ENCODE measurements around the gene GPC6.

DNA sequence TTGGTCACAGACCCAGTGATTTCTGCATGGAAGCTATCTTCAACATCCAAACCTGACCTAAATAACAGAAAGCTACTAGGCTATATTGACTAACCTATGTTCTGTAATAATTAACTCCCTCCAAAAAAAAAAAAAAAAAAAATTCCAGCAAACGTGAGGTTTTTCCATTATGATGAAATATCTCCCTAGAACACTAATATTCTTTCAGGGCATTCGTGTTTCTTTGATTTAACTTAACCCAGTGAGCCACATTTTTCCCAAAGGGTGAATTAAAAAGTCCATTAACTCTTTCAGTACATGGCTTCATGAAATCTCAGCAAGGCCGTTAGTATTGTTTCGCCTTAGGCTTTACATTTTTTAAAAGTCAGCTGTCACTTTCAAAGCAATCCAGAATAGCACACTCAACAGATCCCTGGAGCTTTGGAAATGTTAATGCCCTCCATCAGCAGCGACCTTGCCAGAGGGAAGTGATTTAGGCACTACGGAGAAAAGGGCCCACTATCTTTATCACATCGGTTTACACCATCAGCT, 1077.1 kb downstream of the GPC6 start:
- TF ChIP-seq, protein P1, sequence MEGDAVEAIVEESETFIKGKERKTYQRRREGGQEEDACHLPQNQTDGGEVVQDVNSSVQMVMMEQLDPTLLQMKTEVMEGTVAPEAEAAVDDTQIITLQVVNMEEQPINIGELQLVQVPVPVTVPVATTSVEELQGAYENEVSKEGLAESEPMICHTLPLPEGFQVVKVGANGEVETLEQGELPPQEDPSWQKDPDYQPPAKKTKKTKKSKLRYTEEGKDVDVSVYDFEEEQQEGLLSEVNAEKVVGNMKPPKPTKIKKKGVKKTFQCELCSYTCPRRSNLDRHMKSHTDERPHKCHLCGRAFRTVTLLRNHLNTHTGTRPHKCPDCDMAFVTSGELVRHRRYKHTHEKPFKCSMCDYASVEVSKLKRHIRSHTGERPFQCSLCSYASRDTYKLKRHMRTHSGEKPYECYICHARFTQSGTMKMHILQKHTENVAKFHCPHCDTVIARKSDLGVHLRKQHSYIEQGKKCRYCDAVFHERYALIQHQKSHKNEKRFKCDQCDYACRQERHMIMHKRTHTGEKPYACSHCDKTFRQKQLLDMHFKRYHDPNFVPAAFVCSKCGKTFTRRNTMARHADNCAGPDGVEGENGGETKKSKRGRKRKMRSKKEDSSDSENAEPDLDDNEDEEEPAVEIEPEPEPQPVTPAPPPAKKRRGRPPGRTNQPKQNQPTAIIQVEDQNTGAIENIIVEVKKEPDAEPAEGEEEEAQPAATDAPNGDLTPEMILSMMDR (IDR thresholded peaks at IDR 0.05; ENCODE audit: poor library complexity), result no peak
- no peak for TF ChIP-seq EZH2phosphoT487 (IDR thresholded peaks at IDR 0.05; ENCODE audit: low read depth, severe bottlenecking, unreplicated experiment)
